COR-L47 (cell line): Measurements from ENCODE around the gene KRT13.
A peak's percentile ranks its signal among the peaks of the same experiment; 100 is the strongest.

ENCODE experiments used
- DNase-seq: peaks from one replicate; lab custom pipeline; 2025; lab: John Stamatoyannopoulos, UW

KRT13 gene

GRCh38 chr17:41519501-41520224 lies 14.3 kb upstream of the KRT13 start:
- DNase-seq, result peak; percentile 88

- DNase-seq, result peak; percentile 74
Observed at GRCh38 chr17:41518789-41519449, 13.5 kb upstream of the KRT13 start, which contains the start of gene KRT15. KRT15 (minus strand) TSS chr17:41518890; CDS start chr17:41518827, 63 bp downstream.

DNA sequence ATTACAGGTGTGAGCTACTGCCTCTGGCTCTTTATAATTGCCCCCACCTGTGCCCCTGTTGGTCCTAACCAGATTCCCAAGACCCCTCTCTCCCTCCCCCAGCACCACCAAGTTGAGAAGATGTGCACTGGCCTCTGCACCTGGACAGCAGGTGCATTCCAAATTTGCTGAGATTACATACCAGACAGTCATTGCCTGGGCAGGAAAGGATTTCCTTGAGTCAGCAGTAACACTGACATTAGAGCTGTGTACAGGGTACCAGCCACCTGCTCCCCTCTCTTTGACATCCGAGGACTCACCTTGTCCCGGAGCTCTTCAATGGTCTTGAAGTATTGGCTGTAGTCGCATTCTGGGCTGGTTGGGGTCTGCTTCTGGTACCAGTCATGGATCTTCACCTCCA lies 12.6 kb upstream of the KRT13 start:
- DNase-seq, result no peak

- DNase-seq, result no peak
Observed at GRCh38 chr17:41516830-41517283, 11.4 kb upstream of the KRT13 start.

GRCh38 chr17:41516147-41516829 lies 10.9 kb upstream of the KRT13 start:
- DNase-seq, result no peak

GRCh38 chr17:41513168-41513547 lies 7.7 kb upstream of the KRT13 start:
- DNase-seq, result peak; percentile 92

DNA sequence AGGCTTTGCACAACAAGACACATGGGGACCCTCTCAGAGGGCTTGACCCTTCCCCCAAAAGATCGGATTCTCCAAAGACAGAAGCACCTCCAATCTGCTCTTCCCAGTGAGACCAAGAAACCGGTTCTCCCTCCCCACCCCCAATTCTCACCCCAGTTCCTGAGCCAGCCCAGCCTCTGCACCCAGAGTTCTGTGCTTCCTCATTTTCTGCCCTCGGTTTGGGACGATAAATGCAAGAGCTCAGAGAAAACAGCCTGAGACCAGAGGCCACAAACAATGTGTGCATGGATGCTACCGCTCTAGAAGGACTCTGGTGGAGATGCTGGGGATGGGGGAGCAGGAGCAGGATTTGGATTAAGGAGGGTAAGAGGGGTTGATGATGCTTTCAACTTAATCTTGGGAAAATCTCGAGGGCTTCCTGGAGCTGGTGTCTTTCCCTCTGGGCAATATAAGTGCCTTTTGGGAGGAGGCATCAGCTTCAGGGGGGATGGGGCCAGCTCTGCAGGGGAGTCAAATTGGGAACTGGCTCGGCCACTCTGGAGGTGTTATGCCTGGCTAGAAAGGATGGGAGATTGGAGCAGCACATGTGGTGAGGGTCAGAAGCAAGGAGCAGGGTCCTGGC lies 7.2 kb upstream of the KRT13 start:
- DNase-seq, result no peak

- DNase-seq, result no peak
Observed at GRCh38 chr17:41511716-41512115, 6.3 kb upstream of the KRT13 start.

DNA sequence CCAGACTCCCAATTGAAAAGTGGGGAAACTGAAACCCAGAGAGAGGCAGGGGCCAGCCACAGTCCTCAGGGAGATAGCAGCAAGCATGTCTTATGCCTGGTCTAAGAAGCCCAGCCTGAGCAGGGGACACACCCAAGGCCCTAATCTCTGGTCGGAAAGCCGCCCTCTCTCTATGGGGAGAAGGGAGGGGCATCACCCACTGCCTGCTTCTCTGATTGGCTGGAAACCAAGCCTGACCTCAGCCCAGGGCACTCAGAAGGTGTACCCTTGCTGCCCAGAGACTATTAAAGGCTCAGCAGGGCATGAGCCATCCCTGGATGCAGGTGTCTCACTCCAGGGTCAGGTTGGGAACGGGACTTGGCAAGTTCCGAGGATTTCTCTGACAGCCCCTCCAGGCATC lies 5.7 kb upstream of the KRT13 start:
- DNase-seq, result no peak

DNA sequence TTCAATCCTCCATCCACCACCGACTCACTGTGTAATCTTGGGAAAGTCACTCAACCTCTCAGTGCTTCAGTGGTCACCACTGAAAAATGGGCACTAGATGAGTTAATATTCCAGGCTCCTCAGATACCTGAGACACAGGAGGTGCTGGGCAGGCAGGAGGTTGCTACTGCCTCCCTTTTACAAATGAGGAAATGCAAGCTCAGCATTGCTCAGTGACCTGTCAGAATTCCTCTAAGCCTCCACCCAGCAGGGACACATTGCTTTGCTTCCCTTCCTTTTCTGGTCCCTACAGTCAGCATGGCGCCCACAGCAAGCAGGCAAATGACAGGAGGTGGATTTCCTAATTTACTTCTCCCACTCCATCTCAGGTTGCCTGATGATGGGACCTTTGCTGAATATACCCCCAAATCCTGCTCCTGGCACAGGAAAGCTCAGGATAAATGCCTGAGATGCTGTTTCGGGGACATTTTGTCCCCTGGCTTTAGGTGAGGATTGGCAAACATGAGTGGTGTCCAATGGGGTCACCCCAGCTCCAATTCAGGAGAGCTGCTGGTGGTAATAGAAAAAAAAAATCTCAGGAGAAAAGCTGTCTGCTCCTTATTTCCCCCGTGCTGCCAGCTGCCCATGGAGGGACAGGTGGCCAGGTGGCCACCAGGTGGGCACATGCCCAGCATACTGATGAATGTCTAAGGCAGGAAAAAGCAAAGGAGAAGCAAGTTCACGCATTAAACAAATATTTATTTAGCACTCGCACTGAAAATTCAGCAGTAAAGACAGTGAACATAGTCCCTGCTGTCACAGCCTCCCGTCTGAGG lies 5.0 kb upstream of the KRT13 start:
- no peak for DNase-seq

GRCh38 chr17:41507315-41507880 lies 2.0 kb upstream of the KRT13 start:
- DNase-seq, result no peak

DNA sequence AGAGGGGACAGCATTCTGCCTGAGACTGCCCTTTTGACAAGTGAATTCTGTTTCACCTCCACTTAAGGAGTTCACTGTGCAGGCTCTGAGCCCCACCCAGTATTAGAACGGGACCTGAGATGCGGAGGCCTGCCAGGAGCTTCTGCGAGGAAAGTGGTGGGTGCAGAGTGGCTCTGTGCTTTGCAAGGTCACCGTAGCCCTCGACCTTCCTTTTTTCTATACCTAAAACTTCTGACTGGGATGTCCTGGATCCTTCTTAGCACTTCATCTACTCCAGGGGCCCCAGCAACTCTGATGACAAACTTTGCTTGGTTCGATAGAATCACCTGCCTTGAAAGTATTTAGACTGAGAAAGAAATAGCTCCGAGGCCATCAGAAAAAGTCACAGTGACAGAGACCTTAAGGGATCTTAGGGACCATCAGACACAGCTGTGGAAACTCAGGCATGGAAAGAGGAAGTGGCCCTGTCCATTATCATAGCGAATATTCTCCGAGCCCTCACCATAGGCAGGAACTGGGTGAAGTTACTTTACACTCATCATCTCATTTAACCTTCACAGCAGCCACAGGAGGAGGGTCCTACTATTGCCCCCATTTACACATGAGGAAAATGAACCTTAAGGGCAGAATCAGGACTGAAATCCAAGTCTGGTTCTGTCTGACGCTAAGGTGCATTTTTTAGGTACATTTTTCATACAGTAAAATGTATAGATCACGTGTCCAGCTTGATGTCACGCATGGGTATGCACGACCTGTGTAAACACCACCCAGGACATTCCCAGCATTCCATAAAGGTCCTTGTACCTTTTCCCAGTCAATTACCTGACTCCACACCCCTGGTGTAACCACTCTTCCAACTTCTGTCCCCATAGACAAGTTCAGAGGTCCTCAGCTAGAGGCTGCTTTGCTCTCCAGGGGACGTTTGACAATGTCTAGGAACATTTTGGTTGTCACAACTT lies 676 bp upstream of the KRT13 start:
- DNase-seq, result no peak

- no peak for DNase-seq
Observed at GRCh38 chr17:41504246-41504977, 1.0 kb downstream of the KRT13 start.

GRCh38 chr17:41503202-41503601 lies 2.2 kb downstream of the KRT13 start:
- DNase-seq, result no peak

- DNase-seq, result no peak
Observed at GRCh38 chr17:41500131-41500911, 5.1 kb downstream of the KRT13 start.

DNA sequence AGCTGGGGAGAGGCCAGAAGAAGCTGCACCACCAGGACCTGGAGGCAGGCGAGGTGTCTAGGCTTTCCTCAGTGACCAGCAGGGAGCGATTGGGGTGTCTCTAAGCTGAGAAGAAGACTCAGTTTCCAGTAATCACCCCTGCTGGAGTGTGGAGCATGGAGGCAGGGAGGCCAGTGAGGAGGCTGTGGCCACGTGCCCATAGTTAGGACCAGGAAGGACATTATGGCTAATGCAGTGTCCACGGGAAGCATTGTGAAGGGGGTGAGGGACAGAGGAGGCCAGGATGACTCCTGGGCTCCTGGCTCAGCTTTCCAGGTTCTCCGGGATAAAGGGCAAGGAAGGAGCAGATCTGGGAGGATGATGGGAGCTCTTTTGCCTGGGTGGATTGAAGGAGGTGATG lies 5.7 kb downstream of the KRT13 start:
- no peak for DNase-seq

GRCh38 chr17:41498276-41498675 lies 7.1 kb downstream of the KRT13 start:
- DNase-seq, result no peak

DNA sequence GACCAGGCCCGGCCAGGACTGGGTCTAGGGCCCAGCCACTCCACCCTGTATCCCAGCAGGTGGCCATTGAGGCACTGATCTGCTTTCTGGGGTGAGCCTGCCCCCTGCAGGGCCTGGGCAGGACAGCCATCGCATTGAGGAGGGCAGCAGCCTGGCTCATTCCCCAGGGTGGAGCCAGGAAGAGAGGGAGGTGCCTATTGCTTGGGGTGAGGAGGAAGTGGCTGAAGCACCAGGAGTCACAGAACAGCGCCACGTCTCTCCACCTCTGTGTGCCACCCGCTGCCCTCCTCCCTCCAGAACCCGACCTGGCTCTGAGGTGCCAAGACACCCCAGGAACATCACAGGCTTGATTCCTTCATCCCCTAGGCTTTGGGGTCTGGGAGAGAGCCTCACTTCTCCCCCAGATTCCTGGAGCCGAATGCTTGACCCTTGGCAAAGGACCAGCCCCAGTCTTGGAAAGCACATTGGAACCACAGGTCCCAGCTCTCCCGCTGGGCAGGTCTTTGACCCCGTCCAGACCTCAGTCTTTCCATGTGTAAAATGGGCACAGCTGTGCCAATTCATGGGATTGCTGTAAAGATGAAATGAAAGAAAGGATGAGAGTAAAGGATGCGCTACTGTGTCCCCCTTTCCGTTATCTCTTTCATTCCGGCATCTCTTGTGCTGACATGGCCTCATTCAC lies 8.5 kb downstream of the KRT13 start:
- DNase-seq, result peak; percentile 24
